Measurements from ENCODE around the gene MAN1C1. TPM values are rescaled to one million over a fixed set of nuclear protein-coding genes. Genes with fewer than 3 reads are reported as not detected.

Gene MAN1C1
- total RNA-seq, 1 donor from 2014 or later = 6.8 TPM

DNA sequence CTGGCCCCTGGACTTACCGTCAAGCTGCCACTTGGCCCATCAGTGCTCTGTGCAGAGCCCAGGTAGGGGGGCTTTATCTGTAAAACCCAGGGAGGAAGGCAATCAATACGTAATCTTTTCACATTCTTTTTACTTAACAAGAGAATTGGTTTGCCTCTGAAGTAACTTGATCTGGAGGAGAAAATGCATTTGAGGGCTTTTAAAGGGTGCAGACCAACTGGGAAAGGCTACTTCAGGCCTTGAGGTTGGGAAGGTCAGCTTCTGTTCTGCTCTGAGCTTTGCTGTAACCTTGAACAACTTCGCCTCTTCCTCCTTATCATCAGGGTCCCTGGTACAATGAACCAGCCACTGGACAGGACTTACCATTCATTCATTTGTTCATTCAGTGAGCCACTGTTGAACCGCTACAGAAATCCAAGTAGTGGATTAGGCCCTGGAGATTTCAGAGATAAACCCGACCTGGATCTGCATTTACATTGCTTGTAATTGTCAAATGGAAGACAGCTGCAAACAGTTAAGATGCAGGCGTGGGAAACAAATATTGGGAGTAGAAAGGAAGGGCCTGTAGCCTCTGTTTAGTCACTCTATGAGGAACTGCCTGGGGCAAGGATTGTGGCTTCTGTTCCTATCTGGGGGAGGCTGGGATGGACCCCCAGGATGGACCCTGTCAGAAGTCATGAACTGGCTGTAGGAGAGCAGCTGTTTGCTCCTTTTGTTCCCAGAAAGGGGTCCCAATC, 90.9 kb downstream of the MAN1C1 start:
- peaks cover 7% of the 10 kb centered on the region for H4K20me1 ChIP-seq (ENCODE audit: low read depth)
- peak; percentile 50 for DNase-seq (ENCODE audit: low spot score)
- TF ChIP-seq EZH2phosphoT487 (IDR thresholded peaks at IDR 0.05) (no peak), EZH2 (IDR thresholded peaks at IDR 0.05) (no peak)
- TF ChIP-seq, protein P1, sequence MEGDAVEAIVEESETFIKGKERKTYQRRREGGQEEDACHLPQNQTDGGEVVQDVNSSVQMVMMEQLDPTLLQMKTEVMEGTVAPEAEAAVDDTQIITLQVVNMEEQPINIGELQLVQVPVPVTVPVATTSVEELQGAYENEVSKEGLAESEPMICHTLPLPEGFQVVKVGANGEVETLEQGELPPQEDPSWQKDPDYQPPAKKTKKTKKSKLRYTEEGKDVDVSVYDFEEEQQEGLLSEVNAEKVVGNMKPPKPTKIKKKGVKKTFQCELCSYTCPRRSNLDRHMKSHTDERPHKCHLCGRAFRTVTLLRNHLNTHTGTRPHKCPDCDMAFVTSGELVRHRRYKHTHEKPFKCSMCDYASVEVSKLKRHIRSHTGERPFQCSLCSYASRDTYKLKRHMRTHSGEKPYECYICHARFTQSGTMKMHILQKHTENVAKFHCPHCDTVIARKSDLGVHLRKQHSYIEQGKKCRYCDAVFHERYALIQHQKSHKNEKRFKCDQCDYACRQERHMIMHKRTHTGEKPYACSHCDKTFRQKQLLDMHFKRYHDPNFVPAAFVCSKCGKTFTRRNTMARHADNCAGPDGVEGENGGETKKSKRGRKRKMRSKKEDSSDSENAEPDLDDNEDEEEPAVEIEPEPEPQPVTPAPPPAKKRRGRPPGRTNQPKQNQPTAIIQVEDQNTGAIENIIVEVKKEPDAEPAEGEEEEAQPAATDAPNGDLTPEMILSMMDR (IDR thresholded peaks at IDR 0.05) = no peak
- no peaks in the 10 kb centered on the region for H3K27me3 ChIP-seq
- H2AFZ ChIP-seq (replicated peaks) = no peak overlapping the region
- peaks cover 4% of the 10 kb centered on the region for H3K27me3 Mint-ChIP-seq (ENCODE audit: insufficient read depth, low read depth)
- no peaks in the 10 kb centered on the region for H3K9me3 Mint-ChIP-seq
- H3K36me3 Mint-ChIP-seq = no peaks in the 10 kb centered on the region
- peak overlapping the region; percentile 92 for H3K27ac Mint-ChIP-seq
- peak overlapping the region; percentile 53 for H3K4me2 ChIP-seq
- H3K36me3 ChIP-seq = no peaks in the 10 kb centered on the region
- peaks cover 38% of the 10 kb centered on the region for H3F3A ChIP-seq (ENCODE audit: low read depth)
- peaks cover 59% of the 10 kb centered on the region for H3K4me1 ChIP-seq
- no peak overlapping the region for H3K4me3 Mint-ChIP-seq
- peaks cover 57% of the 10 kb centered on the region for H3K4me1 Mint-ChIP-seq
- H3K9me3 ChIP-seq (ENCODE audit: low read depth) = no peaks in the 10 kb centered on the region
- peak overlapping the region; percentile 48 for H3K27ac ChIP-seq
- no peak overlapping the region for H3K9ac ChIP-seq
- no peak overlapping the region for H3K4me3 ChIP-seq
- H3K79me2 ChIP-seq (ENCODE audit: low read depth) = no peaks in the 10 kb centered on the region

DNA sequence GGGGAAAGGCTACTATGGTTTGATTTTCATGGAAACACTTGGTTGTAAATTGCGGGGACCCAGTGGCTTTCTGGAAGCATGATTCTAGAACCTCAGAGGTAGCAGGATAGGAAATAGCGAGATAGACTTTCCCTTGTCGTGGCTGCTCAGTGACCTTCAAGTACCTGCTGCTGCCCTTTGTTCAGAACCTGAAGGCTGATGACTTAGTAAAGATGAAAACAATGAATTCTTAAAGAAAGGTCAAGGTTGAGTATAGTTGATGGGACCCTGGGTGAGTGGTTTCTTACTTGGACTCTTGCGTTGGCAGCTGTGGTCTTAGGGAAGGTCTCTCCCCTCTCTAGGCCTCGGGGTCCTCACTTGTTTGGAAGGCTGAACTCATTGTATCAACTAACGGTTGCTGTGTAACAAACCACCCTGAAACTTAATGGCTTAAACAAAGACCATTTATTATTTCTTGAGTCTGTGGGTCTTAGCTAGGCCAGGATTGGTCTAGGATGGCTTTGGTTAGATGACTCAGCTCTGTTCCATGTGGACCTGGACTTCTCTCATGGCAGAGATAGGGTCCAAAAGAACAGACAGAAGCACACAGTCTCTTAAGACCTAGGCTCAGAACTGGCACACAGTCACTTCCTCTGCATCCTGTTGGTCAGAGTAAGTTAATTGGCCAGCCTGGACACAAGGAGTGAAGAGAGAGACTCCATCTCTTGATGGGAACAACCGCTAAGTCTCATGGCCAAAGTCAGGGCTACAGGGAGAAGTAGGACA, 94.2 kb downstream of the MAN1C1 start:
- H3K9me3 Mint-ChIP-seq = no peaks in the 10 kb centered on the region
- H3K27ac ChIP-seq = no peak overlapping the region
- TF ChIP-seq EZH2 (IDR thresholded peaks at IDR 0.05) = no peak
- TF ChIP-seq, protein P1 (IDR thresholded peaks at IDR 0.05) = no peak
- H3F3A ChIP-seq (ENCODE audit: low read depth) = peaks cover 34% of the 10 kb centered on the region
- H3K4me1 Mint-ChIP-seq = peaks cover 44% of the 10 kb centered on the region
- H3K27me3 ChIP-seq = no peaks in the 10 kb centered on the region
- H3K36me3 ChIP-seq = no peaks in the 10 kb centered on the region
- no peaks in the 10 kb centered on the region for H3K9me3 ChIP-seq (ENCODE audit: low read depth)
- peaks cover 36% of the 10 kb centered on the region for H3K4me1 ChIP-seq
- no peak overlapping the region for H3K4me2 ChIP-seq
- H3K27me3 Mint-ChIP-seq (ENCODE audit: insufficient read depth, low read depth) = peaks cover 4% of the 10 kb centered on the region
- no peaks in the 10 kb centered on the region for H3K79me2 ChIP-seq (ENCODE audit: low read depth)
- no peak overlapping the region for H3K27ac Mint-ChIP-seq
- H3K4me3 ChIP-seq = no peak overlapping the region
- peaks cover 7% of the 10 kb centered on the region for H4K20me1 ChIP-seq (ENCODE audit: low read depth)
- no peak overlapping the region for H2AFZ ChIP-seq (replicated peaks)
- DNase-seq (ENCODE audit: low spot score) = no peak
- H3K9ac ChIP-seq = no peak overlapping the region
- H3K4me3 Mint-ChIP-seq = no peak overlapping the region
- H3K36me3 Mint-ChIP-seq = no peaks in the 10 kb centered on the region

DNA sequence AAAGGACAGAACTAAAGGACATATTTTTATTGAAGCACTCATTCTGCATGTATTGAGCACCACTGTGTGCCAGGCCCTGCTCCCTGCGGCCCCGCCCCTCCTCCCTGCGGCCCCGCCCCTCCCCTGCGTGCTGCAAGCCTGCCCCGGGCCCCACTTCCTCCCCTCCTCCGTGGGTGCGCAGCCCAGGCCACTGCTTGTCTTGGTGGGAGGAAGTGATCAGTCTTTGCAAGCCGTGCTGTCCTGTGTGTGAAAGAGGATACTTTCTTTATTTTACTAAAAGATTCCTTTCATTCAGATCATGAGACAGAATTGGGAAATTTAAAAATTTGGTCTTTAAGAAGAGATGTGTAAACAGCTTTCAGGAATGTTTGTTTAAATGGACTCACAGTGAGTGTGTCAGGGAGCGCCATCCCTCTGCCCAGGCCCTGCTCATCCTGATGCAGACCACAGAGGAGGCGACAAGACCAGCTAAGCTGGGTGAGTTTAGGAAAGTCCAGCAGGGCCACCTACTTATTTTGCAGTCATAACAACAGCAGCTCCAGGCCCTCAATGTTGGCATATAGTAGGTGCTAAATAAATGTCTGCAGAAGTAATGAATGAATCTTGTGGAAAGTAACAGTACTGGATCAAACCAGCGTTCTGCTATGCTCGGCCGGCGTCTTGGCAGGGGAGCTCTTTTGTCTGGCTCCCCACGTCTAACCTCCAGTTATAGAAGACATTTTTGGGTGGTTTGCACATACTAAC, 95.1 kb downstream of the MAN1C1 start:
- no peak overlapping the region for H3K9ac ChIP-seq
- peaks cover 37% of the 10 kb centered on the region for H3K4me1 ChIP-seq
- H3K27me3 ChIP-seq = no peaks in the 10 kb centered on the region
- peaks cover 37% of the 10 kb centered on the region for H3K4me1 Mint-ChIP-seq
- no peaks in the 10 kb centered on the region for H3K36me3 Mint-ChIP-seq
- no peak overlapping the region for H3K27ac ChIP-seq
- no peak overlapping the region for H3K4me3 ChIP-seq
- no peak overlapping the region for H3K27ac Mint-ChIP-seq
- no peak overlapping the region for H3K4me3 Mint-ChIP-seq
- H4K20me1 ChIP-seq (ENCODE audit: low read depth) = peaks cover 7% of the 10 kb centered on the region
- peaks cover 36% of the 10 kb centered on the region for H3F3A ChIP-seq (ENCODE audit: low read depth)
- H3K36me3 ChIP-seq = no peaks in the 10 kb centered on the region
- no peaks in the 10 kb centered on the region for H3K9me3 Mint-ChIP-seq
- H3K4me2 ChIP-seq = no peak overlapping the region
- H3K27me3 Mint-ChIP-seq (ENCODE audit: insufficient read depth, low read depth) = peaks cover 4% of the 10 kb centered on the region
- TF ChIP-seq EZH2phosphoT487 (IDR thresholded peaks at IDR 0.05) = no peak
- no peak for TF ChIP-seq EZH2 (IDR thresholded peaks at IDR 0.05)
- DNase-seq (ENCODE audit: low spot score) = no peak
- no peaks in the 10 kb centered on the region for H3K9me3 ChIP-seq (ENCODE audit: low read depth)
- H2AFZ ChIP-seq (replicated peaks) = no peak overlapping the region
- H3K79me2 ChIP-seq (ENCODE audit: low read depth) = no peaks in the 10 kb centered on the region

All from neural progenitor cell (in vitro differentiated cells).